K562 (cell line): ENCODE measurements around the gene CCDC158. TPM values are rescaled to one million over a fixed set of nuclear protein-coding genes. Genes with fewer than 3 reads are reported as not detected.

ENCODE experiments used
- ATAC-seq: fragments of 200-7000 bp; cut with Tn5 transposase; 3 replicates; pipeline ENCODE4 v1.9.1; 2020; ENCODE audit warnings: moderate library complexity
- BruUV-seq: library from RNA; stranded (reverse); fragments of 400-500 nt; replicated peaks from 2 replicates; lab custom pipeline; 2021; lab: Mats Ljungman, UMichigan
- CTCF ChIA-PET: fragments of 300-600 bp; formaldehyde crosslinking; extraction: SDS; loops from one replicate; lab custom pipeline; 2021; ENCODE audit warnings: low intra/inter-chr PET ratio; lab: Yijun Ruan, JAX
- POLR2A ChIA-PET: fragments of 300-600, 350-650 bp; sonication (Branson Sonifier 250); formaldehyde crosslinking; extraction: SDS; loops from one replicate; lab custom pipeline; 2021; ENCODE audit warnings: antibody characterized with exemption, inconsistent platforms; lab: Yijun Ruan, JAX
- DNase-seq, 4 experiments: peaks; one replicate each; pipeline versions ENCODE4 v3.0.0 to v3.0.0-alpha.2; 2011 to 2018; ENCODE audit warnings: low spot score in 3 of 4, mixed read lengths in 3 of 4; ENCODE audit errors: extremely low read depth in 1 of 4
- FAIRE-seq: peaks from 2 replicates; lab custom pipeline; 2011; peaks lifted over from hg19 to GRCh38; lab: Jason Lieb, UNC
- H2AFZ ChIP-seq: 2 replicates; pipeline ENCODE4 v1.6.0; 2011; ENCODE audit warnings: low read depth, low read length, control low read depth, inconsistent platforms
- H3K27ac ChIP-seq: fragments of 200-600 bp; 3 replicates; pipeline ENCODE4 v1.8.0; 2011; ENCODE audit warnings: low read depth, mild to moderate bottlenecking, control low read depth, inconsistent platforms, low read length, moderate library complexity, mixed read lengths; ENCODE audit errors: extremely low read depth
- H3K27me3 ChIP-seq, 2 experiments: fragments of 300-600 bp in 1 of 2; 2 replicates in 1 of 2; 3 replicates in 1 of 2; pipeline versions ENCODE4 v1.6.0 to v1.8.0; 2011; ENCODE audit warnings: inconsistent platforms in 2 of 2, low read length in 2 of 2, mild to moderate bottlenecking in 1 of 2, mixed read lengths in 1 of 2, moderate library complexity in 1 of 2; ENCODE audit not compliant: control insufficient read depth in 2 of 2, insufficient read depth in 2 of 2
- H3K36me3 ChIP-seq: fragments of 300-600 bp; 3 replicates; pipeline ENCODE4 v1.8.0; 2011; ENCODE audit warnings: mild to moderate bottlenecking, low read length, inconsistent platforms; ENCODE audit not compliant: control insufficient read depth, insufficient read depth
- H3K4me1 ChIP-seq, 2 experiments: fragments of 200-600 bp in 1 of 2; replicated peaks in 1 of 2; 2 replicates in 1 of 2; 3 replicates in 1 of 2; pipeline versions ENCODE4 v1.5.1 to v1.8.0; 2011; ENCODE audit warnings: inconsistent platforms in 2 of 2, low read length in 2 of 2, mild to moderate bottlenecking in 1 of 2, mixed read lengths in 1 of 2, moderate library complexity in 1 of 2; ENCODE audit not compliant: control insufficient read depth in 2 of 2, insufficient read depth in 2 of 2
- H3K4me2 ChIP-seq: 2 replicates; pipeline ENCODE4 v1.6.1; 2011; ENCODE audit warnings: low read length, control low read depth, inconsistent platforms, mixed read lengths; ENCODE audit not compliant: insufficient read depth
- H3K4me3 ChIP-seq: fragments of 200-600 bp; sonication (generic), shearing (Covaris generic); 2 replicates; pipeline ENCODE4 v1.5.1; 2016; ENCODE audit warnings: control low read depth, inconsistent platforms
- H3K79me2 ChIP-seq: fragments of 200-600 bp; 3 replicates; pipeline ENCODE4 v1.8.0; 2011; ENCODE audit warnings: low read length, inconsistent platforms; ENCODE audit not compliant: control insufficient read depth, insufficient read depth
- H3K9ac ChIP-seq, 2 experiments: 2 replicates each; pipeline versions ENCODE4 v1.6.0 to v1.6.1; 2011; ENCODE audit warnings: low read depth in 2 of 2, low read length in 2 of 2, control low read depth in 1 of 2, inconsistent platforms in 1 of 2, mild to moderate bottlenecking in 1 of 2, mixed read lengths in 1 of 2; ENCODE audit not compliant: insufficient read depth in 1 of 2
- H3K9me1 ChIP-seq: one replicate; pipeline ENCODE4 v1.6.0; 2011; ENCODE audit warnings: inconsistent platforms, mild to moderate bottlenecking, low read length, moderate library complexity; ENCODE audit not compliant: control insufficient read depth, insufficient read depth
- H3K9me3 ChIP-seq: replicated peaks from 2 replicates; pipeline ENCODE4 v1.5.1; 2011; ENCODE audit warnings: low read depth, low read length, inconsistent platforms; ENCODE audit not compliant: control insufficient read depth, insufficient read depth
- H4K20me1 ChIP-seq: replicated peaks from 2 replicates; pipeline ENCODE4 v1.6.1; 2011; ENCODE audit warnings: low read length, inconsistent platforms, mixed read lengths; ENCODE audit not compliant: control insufficient read depth, insufficient read depth
- ARID3A ChIP-seq: IDR thresholded peaks from 2 replicates; pipeline ENCODE4 v1.6.1; 2012; ENCODE audit warnings: low read depth, low read length, improper control_type of control experiment, borderline replicate concordance
- CBX5 ChIP-seq: IDR thresholded peaks from 2 replicates; pipeline ENCODE4 v1.6.1; 2014; ENCODE audit warnings: low read depth, borderline replicate concordance
- CC2D1A ChIP-seq: fragments of 450-650 bp; IDR thresholded peaks from 2 replicates; pipeline ENCODE4 v1.6.1; 2017; ENCODE audit warnings: mild to moderate bottlenecking
- MIER1 ChIP-seq: fragments of 450-650 bp; IDR thresholded peaks from 2 replicates; pipeline ENCODE4 v1.6.1; 2016; ENCODE audit warnings: antibody characterized with exemption, mild to moderate bottlenecking, low read depth
- RAD21 ChIP-seq, 2 experiments: fragments of 250-450 bp in 1 of 2; fragments of 450-650 bp in 1 of 2; sonication (Bioruptor Pico) in 1 of 2; formaldehyde crosslinking in 1 of 2; IDR thresholded peaks in 1 of 2; conservative IDR thresholded peaks in 1 of 2; 2 replicates each; pipeline versions ENCODE4 v1.4.0 to v1.8.0; 2020 to 2022; ENCODE audit warnings: mild to moderate bottlenecking in 2 of 2, moderate library complexity in 1 of 2
- RCOR1 ChIP-seq, 2 experiments: IDR thresholded peaks; 2 replicates each; pipeline ENCODE4 v1.6.1; 2012; ENCODE audit warnings: low read depth in 2 of 2, low read length in 2 of 2, borderline replicate concordance in 1 of 2, improper control_type of control experiment in 1 of 2
- SMARCB1 ChIP-seq: IDR thresholded peaks from 2 replicates; pipeline ENCODE4 v1.6.1; 2011; ENCODE audit warnings: improper control_type of control experiment, low read depth; ENCODE audit not compliant: insufficient read length
- SREBF1 ChIP-seq: fragments of 150-350 bp; IDR thresholded peaks from 2 replicates; pipeline ENCODE4 v1.6.1; 2014; ENCODE audit warnings: antibody characterized with exemption, low read depth, low read length, borderline replicate concordance
- ZBTB33 ChIP-seq: sonication (generic); formaldehyde crosslinking; IDR thresholded peaks from 2 replicates; pipeline ENCODE4 v1.8.1; 2023; ENCODE audit warnings: mild to moderate bottlenecking, missing genetic modification reagents
- ZNF696 ChIP-seq: fragments of 250-450 bp; sonication (Bioruptor Pico); conservative IDR thresholded peaks from 2 replicates; pipeline ENCODE4 v1.4.0; 2020; ENCODE audit warnings: mild to moderate bottlenecking, moderate library complexity
- WGBS: fragments of 100-300 bp; shearing (Covaris generic); methylation state at CpG from one replicate; pipeline ENCODE4 v1.1.6; 2016; ENCODE audit warnings: low coverage, mixed read lengths; ENCODE audit not compliant: insufficient coverage; ENCODE audit errors: missing lambda C conversion rate; 5-methylcytosine and 5-hydroxymethylcytosine counted together
- in situ Hi-C: fragments of 300-500 bp; cut with MboI; formaldehyde crosslinking; loops from 4 replicates; pipeline ENCODE4 v1.15.0; 2018; ENCODE audit warnings: inconsistent platforms, mixed read lengths
- intact Hi-C: fragments of 100-400 bp; cut with micrococcal nuclease; formaldehyde crosslinking; loops from 2 replicates; pipeline ENCODE4 v1.14.2; 2022
- polyA plus RNA-seq, 8 experiments: library from polyadenylated mRNA; depleted of rRNA in 4 of 8; stranded (reverse) in 5 of 8; unstranded in 3 of 8; fragments of >200 nt; fragmentation: Nextera tagmentation in 2 of 8; fragmentation: Illumina TruSeq in 1 of 8; extraction: Ambion mirVana in 2 of 8; extraction: Trizol in 1 of 8; gene quantifications; 2 replicates each; pipeline versions ENCODE4 v1.2.1 to v1.2.3, GENCODE V29; 2011 to 2014; ENCODE audit warnings: inconsistent platforms in 1 of 8, missing spikeins in 1 of 8
- total RNA-seq, 7 experiments: library from RNA; depleted of rRNA in 6 of 7; stranded (reverse); fragments of >200 nt in 6 of 7; fragmentation: Illumina TruSeq in 2 of 7; extraction: Trizol in 2 of 7; gene quantifications; 2 replicates each; pipeline versions ENCODE4 v1.2.1 to v1.2.3, GENCODE V29; 2011 to 2021; ENCODE audit warnings: low replicate concordance in 1 of 7

CCDC158 gene
- total and polyA plus RNA-seq, 9 of the 15 experiments (the other 6 are each of a cell fraction or from before 2014, with no cell fraction given), result not detected

- ChIA-PET CTCF (no interaction called here), POLR2A (no interaction called here)
- TF ChIP-seq CBX5, result no peak
- TF ChIP-seq MIER1, result no peak
- no peak for TF ChIP-seq ZNF696 (CRISPR knock-in tag)
- TF ChIP-seq SREBF1, result no peak
- TF ChIP-seq SMARCB1, result no peak
- Histone ChIP-seq H3K9ac (no peak overlapping the region), H3K27ac (no peak overlapping the region), H3K27me3 (no peaks in the 10 kb centered on the region), H3K36me3 (no peaks in the 10 kb centered on the region), H3K4me1 (peaks cover 0 to 7% of the 10 kb centered on the region in 2 experiments; a peak in 1 of 5 replicates), H3K79me2 (no peaks in the 10 kb centered on the region), H3K9me3 (no peaks in the 10 kb centered on the region; the same call in 1 of the 2 replicates), H2AFZ (no peak overlapping the region), H4K20me1 (no peaks in the 10 kb centered on the region), H3K4me2 (no peak overlapping the region), H3K4me3 (no peak overlapping the region), H3K9me1 (no peaks in the 10 kb centered on the region)
- no TSS peak for BruUV-seq
- in situ Hi-C loops, result no loop called here
- DNase-seq (no peak), FAIRE-seq (no peak), ATAC-seq (no peak)
- WGBS, result 62% methylated on average over 6 of the region's 6 CpGs
- intact Hi-C loops, result no loop called here
Measured at GRCh38 chr4:76380561-76380960, 40.4 kb downstream of the CCDC158 start.

GRCh38 chr4:76377911-76378310 is 43.0 kb downstream of the CCDC158 start:
- ATAC-seq (peak; percentile 83), DNase-seq (peak; percentile 31 to 69 (median 49)), FAIRE-seq (no peak)
- Histone ChIP-seq H2AFZ (peak overlapping the region; percentile 42; the same call in 1 of the 2 replicates), H3K79me2 (no peaks in the 10 kb centered on the region), H3K4me2 (no peak overlapping the region), H3K9me1 (no peaks in the 10 kb centered on the region), H3K9ac (no peak overlapping the region), H4K20me1 (no peaks in the 10 kb centered on the region), H3K27ac (no peak overlapping the region), H3K4me1 (peaks cover 0 to 7% of the 10 kb centered on the region in 2 experiments; a peak in 1 of 5 replicates), H3K4me3 (no peak overlapping the region), H3K36me3 (no peaks in the 10 kb centered on the region), H3K9me3 (no peaks in the 10 kb centered on the region; the same call in 1 of the 2 replicates), H3K27me3 (no peaks in the 10 kb centered on the region)
- in situ Hi-C loops (no loop called here), intact Hi-C loops (loop anchor here (1.0 to 10.0 kb wide), 3 partner anchors 76 to 198 kb away; partner anchors contain the start of gene FAM47E)
- CTCF ChIA-PET, result interaction anchor here (2.5 kb wide), 1 partner anchor 198 kb away, joined by 13 read pairs; no protein-coding TSS in a partner anchor
- POLR2A ChIA-PET, result interaction anchor here (0.7 to 2.3 kb wide), 5 partner anchors 9 to 228 kb away, joined by 3 to 6 read pairs (median 3); no protein-coding TSS in a partner anchor
- WGBS, result 8% methylated on average over 5 of the region's 5 CpGs
- no TSS peak for BruUV-seq
- TF ChIP-seq RCOR1 (IDR thresholded peaks at IDR 0.05; ENCODE audit: borderline replicate concordance in 1 of 2, low read depth in 2 of 2, low read length in 2 of 2), result 0 out of 4 replicates have a peak, but pooled peaks of 1 of the 2 experiments have one; percentile 34
- TF ChIP-seq ARID3A, result peak; percentile 88; the same call in 1 of the 2 replicates
- TF ChIP-seq ZBTB33 (CRISPR knock-in tag), result peak; percentile 97
- TF ChIP-seq CC2D1A, result peak; percentile 65; the same call in 1 of the 2 replicates
- TF ChIP-seq RAD21 (CRISPR knock-in tag; conservative IDR thresholded peaks at IDR 0.05 in 1 of 2, IDR thresholded peaks at IDR 0.05 in 1 of 2), result peak; percentile 54 to 83
